GM19351 (cell line): ENCODE measurements around the gene TUT1.
"Not testable (repeated sequence)": the region's sequence is repeated elsewhere in the genome, so short reads cannot be mapped to it uniquely, and the experiment has no call there.

Experiments
- ATAC-seq: cut with Tn5 transposase; IDR thresholded peaks from one replicate; pipeline ENCODE4 v1.9.1; 2021; ENCODE audit warnings: mild to moderate bottlenecking, moderate library complexity; ENCODE audit not compliant: unreplicated experiment

Gene TUT1, protein sequence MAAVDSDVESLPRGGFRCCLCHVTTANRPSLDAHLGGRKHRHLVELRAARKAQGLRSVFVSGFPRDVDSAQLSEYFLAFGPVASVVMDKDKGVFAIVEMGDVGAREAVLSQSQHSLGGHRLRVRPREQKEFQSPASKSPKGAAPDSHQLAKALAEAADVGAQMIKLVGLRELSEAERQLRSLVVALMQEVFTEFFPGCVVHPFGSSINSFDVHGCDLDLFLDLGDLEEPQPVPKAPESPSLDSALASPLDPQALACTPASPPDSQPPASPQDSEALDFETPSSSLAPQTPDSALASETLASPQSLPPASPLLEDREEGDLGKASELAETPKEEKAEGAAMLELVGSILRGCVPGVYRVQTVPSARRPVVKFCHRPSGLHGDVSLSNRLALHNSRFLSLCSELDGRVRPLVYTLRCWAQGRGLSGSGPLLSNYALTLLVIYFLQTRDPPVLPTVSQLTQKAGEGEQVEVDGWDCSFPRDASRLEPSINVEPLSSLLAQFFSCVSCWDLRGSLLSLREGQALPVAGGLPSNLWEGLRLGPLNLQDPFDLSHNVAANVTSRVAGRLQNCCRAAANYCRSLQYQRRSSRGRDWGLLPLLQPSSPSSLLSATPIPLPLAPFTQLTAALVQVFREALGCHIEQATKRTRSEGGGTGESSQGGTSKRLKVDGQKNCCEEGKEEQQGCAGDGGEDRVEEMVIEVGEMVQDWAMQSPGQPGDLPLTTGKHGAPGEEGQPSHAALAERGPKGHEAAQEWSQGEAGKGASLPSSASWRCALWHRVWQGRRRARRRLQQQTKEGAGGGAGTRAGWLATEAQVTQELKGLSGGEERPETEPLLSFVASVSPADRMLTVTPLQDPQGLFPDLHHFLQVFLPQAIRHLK

DNA sequence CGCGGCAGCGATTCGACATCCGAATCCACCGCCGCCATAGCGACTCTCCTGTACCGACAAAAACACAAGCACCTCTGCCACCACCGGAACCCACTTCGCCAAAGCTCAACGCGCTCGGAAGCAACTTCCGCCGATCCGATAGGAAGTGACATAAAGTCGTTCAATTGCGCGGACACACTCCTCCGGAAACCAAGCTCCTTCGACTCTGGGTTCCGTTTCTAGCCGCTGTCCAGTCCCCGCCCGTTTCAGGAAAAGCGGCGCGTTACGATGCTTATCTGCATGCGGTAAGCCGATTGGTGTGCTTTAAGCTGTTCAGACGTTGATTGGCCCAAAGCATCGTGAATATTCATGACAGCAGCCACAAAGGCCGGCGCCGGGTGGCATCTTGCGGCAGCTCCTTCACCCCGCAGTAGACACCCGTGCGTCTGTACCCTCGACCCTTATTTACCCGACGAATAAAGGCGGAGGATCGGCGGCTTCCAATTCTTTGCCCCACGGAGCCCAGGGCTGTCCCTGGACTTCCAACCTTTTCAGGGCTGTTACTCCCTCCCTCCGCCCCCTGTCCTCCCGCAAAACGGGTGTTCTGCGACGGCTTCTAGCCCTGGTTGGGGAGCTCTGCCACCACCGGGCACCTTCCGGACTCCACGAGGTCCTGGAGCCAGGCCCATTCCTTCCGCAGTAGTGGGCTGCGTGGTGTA lies at the start of gene TUT1:
TSS of gene TUT1 (minus strand) at position 76 of the 698 bp plus-strand sequence. CDS start at position 38, 38 bp downstream.
- peak; percentile 86 for ATAC-seq

DNA sequence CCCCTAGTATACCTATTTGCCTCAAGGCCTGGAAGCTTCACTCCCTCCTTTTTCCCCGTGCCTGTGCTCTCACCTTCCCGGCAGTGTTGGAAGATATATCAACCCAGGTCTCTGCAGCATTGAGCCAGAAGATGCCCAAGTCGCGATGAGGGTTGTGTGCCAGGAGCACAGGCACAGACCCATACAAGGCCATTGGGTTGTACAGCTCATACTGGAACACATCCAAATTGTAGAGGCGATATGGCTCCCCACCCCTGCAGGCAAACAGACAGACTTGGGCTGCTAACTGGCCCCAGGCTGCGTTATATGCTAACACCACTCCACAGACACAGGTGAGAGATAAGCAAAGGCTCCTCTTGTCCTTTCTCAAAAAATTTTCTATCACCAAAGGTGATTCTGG lies 41.2 kb upstream of the TUT1 start:
- ATAC-seq = no peak

DNA sequence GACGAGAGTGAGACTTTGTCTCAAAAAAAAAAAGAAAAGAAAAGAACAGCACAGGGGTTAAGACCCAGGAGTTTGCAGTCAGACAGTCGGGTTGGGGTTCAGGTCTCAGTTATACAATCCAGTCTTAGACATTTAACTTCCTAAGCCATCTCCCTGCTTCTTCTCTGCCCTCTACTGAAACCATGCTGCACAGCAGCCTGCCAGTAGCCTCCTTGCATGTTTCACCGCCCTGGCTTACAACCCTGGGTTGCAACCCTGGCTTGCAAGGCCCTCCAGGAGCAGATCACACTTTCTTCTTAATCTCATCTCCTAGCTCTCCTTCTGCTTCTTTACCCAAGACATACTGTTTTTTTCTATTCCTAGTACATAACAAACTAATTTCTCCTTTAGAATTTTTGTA lies 36.4 kb upstream of the TUT1 start:
- ATAC-seq = no peak

DNA sequence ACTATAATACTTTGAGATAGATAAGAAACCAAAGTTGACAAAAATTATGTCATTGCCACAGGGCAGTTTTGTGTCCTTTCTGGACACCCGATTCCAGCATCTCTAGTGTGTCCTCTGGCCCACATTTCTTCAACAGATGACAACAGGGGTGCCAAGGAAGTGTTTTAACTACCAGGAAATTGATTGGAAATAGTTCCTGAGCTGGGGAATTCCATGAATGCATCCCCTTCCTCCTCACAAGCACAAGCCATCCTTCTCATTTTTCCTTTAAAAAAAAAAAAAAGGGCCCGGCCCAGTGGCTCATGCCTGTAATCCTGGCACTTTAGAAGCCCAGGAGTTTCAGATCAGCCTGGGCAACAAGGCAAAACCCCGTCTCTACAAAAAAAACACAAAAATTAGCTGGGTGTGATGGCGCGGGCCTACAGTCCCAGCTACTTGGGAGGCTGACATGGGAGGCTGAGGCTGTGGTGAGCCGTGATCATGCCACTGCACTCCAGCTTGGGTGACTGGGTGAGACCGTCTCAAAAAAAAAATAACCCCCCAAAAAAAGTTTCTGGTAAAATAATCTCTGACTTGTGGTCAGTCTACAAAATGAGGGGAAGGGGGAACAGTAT lies 31.3 kb upstream of the TUT1 start:
- ATAC-seq = no peak

DNA sequence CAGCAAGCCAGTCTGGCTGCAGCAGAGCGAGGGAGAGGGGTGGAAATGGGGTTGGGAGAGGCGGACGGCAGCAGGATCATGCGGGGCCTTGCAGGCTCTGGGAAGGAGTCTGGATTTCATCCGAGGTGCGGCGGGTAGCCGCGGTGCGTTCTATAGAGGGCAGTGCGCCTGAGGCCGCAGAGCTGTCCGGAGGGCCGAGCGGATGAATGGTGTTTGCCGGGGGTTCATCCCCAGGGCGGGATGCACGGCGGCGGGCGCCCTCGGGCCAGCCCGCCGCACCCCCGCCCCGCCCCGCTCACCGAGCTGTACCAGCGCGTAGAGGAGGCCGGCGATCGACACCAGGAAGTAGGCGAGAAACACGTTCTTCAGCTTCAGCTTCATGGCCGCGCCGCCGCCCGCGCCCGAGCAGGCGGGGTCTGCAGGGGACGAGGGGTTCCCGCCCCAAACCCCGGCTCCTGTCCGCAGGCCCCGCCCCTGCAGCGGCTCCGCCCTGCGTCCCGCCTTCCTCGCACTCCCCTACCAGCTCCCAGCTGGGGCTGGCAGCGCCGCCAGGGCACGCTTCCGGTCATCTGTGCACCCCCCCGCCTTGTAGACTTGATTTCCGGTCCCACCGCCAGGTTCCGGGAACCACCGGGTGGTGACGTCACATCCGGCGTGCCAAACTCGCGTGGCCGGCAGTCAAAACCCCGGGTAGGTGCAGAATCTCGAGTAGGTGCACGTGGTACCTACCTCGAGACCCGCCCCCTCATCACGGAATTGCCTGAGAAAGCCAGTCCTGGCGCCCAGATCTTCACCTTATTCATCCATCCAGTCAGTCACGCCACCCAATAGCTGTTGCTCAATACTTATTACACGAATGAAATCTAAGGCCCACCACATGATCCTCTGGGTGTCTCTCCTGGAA lies 30.5 kb upstream of the TUT1 start, which contains the start of gene B3GAT3:
TSS of gene B3GAT3 (minus strand) at position 420 of the 904 bp plus-strand sequence. CDS start at position 381, 39 bp downstream.
- peak; percentile 95 for ATAC-seq

DNA sequence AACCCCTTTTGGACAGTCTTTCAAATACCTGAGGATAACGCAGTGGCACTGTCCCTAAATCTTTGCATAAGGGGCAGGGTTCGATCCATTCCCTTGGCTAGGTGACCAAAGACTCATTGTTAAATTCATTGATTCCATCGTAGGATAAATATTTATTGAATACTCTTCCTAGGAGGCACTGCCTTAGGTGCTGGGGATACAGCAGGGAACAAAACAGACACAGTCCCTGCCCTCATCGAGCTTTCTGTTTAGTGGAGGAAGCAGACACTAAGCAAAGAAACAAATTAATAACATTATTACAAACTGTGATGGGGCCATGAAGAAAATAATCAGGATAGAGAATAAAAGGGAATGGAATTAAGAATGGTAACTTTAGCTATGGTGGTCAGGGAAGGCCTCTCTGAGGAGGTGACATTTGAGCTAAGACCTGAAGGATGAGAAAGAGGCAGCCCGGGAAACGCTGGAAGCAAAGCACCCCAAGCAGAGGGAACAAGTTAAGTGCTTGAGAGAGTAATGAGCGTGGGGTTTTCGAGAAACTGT lies 29.8 kb upstream of the TUT1 start:
- ATAC-seq = no peak

DNA sequence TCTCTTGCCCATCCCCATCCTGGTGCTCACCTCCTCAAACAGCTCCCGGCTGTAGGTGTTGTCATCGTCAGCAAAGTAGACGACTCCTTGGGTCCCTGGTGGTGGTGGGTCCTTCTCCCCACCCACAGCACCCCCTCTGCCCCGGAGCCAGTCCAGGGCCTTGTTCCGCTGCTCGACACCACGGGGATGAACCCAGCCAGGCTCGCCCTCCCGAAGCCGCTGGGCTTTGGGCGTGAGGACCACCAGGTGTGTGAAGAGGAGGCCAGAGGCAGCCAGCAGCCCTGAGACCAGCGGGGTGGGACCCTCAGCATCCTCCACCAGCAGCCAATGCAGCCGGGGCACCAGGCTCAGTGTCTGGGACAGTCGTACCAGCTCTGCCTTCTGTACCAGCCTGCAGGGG lies 25.6 kb upstream of the TUT1 start:
- not testable (repeated sequence) for ATAC-seq

DNA sequence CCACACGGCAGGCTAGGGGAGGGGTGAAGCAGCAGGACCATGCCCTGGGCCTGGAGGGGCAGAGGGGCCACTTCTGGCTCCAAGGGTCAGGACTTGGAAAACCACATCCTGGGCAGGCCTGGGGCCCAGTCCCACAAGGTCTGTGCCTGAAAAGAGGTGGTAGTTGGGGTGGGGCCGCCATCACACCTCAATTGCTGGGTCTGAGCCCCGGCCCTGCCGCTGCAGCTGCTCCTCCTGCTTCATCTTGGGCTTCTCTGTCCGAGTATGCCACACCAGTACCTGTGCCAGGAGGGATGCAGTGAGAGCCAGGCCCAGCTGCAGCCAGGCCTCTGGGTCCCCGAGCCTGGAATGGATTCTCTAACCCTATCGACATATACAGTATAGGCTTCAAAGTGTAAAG lies 24.2 kb upstream of the TUT1 start:
- ATAC-seq = no peak

DNA sequence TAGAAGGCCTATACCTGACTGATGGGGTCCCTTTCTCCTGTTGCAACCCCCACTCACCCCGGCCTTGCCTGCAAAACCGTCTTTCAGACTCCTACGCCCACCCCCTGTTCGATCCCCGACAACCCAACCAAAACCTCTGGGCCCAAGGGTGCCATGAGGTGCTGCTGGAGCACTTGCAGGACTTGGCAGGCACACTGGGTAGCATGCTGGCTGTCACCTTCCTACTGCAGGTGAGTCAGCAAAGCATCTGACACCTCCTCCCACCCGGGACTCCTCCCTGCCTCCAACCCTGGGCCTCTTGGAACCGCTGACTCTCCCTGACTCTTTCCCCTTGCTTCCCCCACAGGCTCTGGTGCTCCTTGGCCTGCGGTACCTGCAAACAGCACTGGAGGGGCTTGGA lies 23.0 kb upstream of the TUT1 start:
- ATAC-seq = no peak

DNA sequence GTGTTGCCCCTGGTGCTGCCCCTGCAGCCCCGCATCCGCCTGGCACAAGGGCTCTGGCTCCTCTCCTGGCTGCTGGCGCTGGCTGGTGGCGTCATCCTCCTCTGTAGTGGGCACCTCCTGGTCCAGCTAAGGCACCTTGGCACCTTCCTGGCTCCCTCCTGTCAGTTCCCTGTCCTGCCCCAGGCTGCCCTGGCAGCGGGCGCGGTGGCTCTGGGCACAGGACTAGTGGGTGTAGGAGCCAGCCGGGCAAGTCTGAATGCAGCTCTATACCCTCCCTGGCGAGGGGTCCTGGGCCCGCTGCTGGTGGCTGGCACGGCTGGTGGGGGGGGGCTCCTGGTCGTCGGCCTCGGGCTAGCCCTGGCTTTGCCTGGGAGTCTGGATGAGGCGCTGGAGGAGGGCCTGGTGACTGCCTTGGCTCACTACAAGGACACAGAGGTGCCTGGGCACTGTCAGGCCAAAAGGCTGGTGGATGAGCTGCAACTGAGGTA lies 22.0 kb upstream of the TUT1 start:
- no peak for ATAC-seq

DNA sequence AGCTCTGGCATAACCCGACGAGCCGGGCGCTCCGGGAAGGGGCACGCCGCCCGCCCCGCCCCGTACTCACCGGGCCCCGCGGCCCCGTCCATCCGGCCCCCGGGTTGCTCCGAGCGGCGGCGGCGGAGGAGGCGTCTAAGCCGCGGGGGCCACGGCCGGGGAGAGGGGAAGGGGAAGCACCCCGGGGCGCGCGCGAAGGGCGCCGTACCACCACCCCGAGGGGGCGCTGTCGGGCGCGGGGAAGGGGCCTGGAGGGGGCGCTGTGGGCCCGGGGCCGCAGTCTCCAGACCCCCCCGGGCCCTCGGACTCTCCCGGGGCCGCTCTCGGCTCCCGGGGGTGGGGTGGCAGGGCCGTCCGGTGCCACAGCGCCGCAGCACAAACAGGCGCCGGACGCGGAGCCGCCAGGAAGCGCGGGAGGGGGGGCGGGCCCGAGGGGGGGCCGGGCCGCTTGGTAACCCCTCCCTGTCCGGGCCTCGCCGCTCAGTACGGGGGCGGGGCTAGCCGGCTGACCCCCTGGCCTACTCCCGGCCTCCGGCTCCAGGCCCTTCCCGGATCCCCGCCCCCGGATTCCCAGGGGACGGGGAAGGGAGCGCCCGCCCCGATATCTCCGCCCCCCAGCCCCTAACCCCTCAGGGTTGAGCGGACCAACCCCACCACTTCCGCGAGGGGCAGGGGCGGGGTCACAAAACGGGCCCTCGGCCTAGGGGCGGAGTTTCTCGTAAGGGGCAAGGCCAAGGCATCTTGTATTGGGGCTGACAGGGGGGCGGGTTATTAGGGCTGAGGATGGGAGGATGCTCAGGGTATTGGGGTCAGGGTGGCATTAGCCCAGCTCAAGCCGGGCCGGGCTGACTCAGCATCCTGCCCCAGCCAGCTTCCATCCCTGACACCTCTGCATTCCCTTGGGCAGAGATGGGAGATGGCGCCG lies 21.3 kb upstream of the TUT1 start, which contains the start of the genes EML3 and ROM1:
TSS of gene EML3 (minus strand) at position 410 of the 925 bp plus-strand sequence. CDS start at position 92, 318 bp downstream.
TSS of gene ROM1 (plus strand) at position 892 of the 925 bp plus-strand sequence. CDS start at position 917, 25 bp downstream.
- ATAC-seq = peak; percentile 63

DNA sequence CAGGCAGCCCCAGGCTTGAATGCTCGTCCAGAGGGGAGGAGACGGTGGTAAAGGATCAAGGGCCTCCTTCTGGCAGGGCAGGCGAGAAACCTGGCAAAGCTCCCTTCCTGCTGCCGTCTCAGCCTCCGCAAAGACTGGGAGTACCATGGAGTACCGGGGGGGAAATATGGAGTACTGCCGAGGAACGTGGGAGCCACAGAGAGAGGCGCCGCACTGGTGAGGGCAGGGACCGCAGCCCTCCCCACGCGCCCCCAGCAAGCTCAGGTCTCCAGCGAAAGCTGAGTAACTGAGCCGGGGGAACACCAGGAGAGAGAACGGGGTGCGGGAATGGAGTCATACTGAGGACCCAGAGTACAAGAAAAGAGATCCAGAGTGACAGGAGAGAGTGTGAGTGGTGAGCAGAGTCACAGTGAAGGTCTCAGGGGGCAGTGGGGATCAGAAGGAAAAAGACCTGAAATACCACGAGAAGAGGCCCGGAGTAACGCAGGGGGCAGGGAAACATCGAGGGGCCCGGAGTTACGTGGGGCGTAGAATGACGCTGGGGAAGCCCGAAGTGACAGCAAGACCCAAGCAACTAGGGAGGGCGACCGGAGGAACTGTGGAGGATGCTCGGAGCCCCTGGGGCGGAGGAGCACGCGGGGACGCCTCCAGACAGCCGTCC lies 20.5 kb upstream of the TUT1 start:
- peak; percentile 38 for ATAC-seq

DNA sequence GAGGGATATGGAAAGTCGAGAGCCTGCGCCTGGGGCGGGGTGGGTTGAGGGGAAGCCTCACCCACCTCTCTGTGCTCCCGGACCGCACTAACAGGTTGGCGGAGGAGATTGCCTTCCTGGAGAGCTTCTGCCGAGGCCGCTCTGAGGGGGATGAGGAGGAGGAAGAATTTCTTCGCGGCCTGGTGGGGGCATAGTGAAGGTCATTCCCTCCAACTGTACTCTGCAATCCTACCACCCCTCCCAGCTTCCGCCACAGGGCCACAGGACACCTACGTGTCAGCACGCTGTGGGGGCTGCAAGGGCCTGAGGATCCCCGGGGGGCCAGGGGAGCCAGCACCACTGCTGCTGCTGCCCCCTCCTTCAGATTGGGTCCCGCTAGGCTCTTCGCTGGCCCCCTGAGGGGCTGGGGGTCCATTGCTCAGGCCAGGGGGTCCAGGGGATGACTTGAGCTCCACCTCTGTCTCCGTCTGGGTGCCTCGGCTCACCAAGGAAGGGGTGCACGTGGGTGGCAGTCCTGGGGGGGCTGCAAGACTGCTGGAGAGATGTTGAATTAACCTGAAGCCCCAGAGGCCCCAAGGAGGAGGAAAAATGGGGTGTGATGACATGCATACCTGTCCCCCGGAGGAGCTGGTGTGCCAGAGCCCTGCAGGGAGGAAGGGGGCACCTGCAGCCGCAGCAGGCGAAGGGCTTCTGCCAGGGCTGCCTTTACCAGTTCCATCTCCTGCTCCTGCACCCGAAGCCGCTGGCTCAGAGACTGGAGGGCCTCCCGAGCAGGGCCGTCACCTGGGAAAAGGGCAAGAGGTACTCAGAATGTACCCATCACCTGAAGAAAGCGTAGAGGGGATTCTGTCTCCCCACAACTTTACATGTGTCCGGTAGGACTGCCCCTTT lies 19.7 kb upstream of the TUT1 start:
- no peak for ATAC-seq

DNA sequence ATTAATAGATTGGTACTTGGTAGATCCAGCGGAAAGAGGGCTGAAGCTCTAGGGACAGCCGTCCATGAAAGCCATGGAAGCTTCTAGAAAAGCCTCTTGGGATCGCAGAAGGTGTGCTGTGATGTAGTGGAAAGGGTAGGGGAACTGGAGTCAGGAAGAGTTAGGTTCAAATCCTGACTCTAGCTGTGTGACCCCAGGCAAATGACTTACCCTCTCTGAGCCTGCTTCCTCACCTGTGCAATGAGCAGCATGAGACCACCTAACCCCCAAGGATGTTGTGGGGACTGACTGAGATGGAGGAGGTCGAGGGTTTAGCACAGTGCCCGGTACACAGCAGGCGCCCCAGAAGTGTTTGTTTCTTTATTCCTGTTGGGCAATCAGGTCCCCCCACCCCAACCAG lies 19.1 kb upstream of the TUT1 start:
- ATAC-seq = no peak

DNA sequence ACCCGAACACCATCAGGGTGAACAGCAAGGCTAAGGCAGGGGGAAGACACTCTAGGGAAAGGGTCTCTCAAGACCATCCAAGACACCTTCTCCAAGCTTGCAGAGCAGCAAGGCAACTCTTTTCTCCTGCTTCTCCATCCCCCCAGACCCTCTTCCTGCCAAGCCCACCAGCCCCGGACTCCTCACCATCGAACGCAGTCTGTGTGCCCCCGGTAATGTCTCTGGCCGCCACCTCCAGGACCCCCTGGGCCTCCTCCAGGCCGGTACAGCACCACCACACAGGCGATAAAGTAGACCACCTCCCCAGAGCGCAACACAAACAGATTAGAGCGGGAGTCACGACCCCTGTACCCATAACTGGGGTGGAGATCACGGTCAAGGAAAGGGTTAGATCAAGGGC lies 17.5 kb upstream of the TUT1 start:
- no peak for ATAC-seq

DNA sequence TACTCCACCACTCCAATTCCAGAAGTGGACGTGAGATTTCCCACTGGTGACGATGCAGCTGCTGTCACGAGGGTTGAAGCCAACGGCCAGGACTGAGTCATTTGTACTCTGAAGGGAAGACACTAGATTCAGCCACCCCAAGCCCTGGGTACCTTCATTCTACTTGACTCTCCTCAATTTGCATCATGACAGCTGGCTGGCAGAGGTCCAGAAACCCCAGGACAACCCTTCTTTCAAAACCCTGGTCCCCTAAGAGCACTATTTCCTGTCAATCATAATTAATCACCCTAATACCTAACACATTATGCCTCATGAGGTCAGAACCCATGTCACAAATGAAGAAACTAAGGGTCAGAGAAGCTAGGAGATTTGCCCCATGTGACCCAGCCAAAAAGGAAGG lies 16.4 kb upstream of the TUT1 start:
- no peak for ATAC-seq
